Limb (tissue), 2 donors: ENCODE results near the gene SSR3.
"Not testable (repeated sequence)": the region's sequence is repeated elsewhere in the genome, so short reads cannot be mapped to it uniquely, and the experiment has no call there.

ENCODE experiments used
- DNase-seq, 2 donors: peaks; one replicate each; pipeline ENCODE4 v3.0.0-alpha.2; 2016; ENCODE audit errors: extremely low spot score in 2 of 2

SSR3 gene

DNA sequence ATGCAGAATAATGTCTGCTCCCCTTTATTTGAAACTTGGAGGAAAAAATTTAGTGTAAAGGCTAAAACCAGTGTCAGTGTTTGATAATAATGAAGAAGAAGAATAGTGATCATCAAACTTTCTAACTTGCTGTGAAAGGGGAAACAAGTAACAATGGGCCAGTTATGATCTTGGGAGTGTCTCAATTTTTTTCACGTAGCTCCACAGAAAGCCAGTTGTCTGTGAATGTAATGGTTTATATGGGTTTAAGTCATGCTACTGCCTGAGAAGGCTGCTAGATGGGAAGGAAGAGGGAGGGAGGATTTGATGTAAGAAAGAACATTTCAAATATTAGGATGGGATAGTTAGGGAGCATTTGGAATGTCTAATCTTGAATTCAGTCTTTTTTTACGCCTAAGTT is 21.1 kb upstream of the SSR3 start:
- no peak for DNase-seq

DNA sequence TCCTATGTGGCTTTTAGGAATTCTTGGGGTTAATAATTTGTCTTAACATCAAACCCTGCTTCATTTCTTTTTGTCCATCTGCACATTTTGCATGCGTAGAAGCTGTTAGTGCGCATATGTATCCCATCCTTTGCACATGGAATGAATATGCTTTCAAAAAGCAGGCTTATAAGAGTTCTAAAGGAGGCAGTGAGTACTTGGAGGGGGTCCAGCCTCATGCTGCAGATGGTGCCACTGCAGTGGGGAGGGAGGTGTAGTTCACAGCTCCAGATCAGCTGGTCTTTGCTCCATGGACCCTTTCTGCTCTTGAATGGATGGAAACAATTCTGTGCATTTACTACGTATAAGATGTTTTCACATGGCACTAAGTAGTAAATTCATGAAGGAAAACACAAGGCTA is 20.7 kb upstream of the SSR3 start:
- no peak for DNase-seq

DNA sequence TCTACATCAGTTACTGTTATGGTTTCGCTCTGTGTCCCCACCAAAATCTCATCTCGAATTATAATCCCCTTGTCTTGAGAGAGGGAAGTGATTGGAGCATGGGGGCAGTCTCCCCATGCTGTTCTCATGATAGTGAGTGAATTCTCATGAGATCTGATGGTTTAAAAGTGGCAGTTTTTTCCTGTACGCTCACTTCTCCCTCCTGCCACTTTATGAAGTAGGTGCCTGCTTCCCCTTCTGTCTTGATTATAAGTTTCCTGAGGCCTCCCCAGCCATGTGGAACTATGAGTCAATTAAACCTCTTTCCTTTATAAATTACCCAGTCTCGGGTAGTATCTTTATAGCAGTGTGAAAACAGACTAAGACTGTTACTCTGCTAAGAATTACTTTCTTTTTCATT is 15.0 kb upstream of the SSR3 start:
- not testable (repeated sequence) for DNase-seq

DNA sequence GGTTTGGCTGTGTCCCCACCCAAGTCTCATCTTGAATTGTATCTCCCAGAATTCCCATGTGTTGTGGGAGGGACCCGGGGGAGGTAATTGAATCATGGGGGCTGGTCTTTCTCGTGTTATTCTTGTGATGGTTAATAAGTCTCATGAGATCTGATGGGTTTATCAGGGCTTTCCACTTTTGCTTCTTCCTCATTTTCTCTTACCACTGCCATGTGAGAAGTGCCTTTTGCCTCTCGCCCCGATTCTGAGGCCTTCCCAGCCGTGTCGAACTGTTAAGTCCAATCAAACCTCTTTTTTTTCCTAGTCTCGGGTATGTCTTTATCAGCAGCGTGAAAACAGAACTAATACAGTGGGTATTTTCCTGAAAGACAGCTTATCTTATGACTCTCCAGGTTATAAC is 14.1 kb upstream of the SSR3 start:
- not testable (repeated sequence) for DNase-seq

DNA sequence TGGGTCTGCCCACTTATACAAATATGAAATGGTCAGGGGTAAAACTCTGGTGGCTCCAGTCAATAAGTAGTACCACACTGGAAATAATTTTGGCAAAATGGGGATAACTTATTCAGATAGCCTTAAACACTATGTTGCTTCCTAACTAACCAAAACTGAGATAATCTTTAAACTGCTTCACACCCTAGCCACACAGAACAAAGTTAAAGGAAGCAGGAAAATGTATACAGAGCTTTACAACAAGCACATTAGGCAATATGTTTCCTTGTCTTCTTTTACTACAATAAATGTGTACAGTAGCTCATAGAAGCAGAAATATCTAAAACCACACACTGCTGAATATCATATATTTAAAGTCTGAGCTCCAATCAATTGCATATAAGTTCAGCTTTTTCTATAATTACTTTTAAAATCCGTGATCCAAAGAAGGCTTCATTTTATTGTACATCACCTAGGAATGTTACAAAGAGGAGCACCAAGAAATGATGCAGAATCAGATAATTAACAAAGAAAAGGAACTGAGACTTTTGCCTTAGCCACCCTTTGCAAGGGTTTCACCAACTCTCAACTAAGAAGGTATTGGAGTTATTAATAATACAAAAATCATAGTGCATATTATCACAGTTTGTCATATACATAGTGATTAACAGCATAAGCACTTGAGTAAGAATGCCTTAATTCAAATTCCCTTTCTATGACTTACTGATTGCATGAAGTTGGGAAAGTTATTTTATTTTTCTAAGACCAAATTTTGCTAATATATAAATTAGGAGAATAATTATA is 9.2 kb upstream of the SSR3 start:
- DNase-seq, result no peak

DNA sequence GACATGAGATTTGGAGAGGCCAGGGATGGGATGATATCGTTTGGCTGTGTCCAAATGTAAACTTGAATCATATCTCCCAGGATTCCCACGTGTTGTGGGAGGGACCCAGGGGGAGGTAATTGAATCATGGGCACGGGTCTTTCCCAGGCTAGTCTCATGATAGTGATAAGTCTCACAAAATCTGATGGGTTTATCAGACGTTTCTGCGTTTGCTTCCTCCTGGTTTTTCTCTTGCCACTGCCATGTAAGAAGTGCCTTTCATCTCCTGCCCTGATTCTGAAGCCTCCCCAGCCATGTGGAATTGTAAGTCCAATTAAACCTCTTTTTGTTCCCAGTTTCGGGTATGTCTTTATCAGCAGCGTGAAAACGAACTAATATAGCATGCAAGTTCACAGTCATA is 7.6 kb upstream of the SSR3 start:
- not testable (repeated sequence) for DNase-seq

DNA sequence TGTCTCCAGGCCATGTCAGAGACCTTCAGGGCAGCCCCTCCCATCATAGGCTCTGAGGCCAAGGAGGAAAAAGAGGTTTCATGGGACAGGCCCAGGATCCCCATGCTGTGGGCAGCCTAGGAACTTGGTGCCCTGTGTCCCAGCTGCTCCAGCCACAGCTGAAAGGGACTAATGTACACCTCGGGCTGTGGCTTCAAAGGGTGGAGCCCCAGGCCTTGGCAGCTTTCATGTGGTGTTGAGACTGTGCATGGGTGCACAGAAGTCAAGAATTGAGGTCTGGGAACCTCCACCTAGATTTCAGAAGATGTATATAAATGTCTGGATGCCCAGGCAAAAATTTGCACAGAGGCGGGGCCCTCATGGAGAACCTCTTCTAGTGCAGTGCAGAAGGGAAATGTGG is 6.6 kb upstream of the SSR3 start:
- no peak for DNase-seq

DNA sequence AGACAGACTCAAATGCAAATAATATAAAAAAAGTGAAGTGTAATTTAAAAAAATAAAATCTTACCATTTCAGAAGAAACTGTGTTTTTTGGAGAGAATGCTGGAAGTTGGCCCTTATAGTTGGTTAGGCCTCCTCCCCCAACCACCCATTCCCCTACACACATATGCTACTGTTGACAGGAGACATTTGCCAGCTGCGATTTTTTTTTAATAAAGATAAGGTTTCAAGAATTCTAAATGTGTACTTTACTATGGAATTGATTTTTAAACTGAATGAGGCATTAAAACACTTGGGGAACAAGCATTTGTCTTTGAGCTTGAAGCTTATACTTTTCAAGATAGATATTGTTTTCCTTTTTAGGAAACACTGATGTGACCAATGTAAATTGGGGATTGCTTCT is 4.4 kb upstream of the SSR3 start:
- DNase-seq, result no peak

DNA sequence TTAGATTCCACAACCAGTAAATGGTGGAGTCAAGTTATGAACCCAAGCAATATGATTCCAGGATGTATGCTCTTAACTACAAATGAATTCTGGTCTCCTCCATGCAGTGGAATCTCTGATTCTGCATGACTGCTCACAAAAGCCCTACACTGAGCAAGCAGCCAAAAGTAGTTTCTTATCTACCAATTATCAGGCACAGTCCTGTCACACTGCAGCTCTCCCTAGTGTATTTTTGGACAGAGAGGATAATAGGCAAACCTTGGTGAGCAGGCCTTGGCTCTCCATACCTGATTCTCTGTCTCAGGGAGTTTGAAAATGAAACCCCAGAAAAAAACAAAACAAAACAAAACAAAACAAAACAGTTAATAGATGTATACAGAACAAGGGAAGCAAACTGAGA is 3.5 kb upstream of the SSR3 start:
- no peak for DNase-seq

DNA sequence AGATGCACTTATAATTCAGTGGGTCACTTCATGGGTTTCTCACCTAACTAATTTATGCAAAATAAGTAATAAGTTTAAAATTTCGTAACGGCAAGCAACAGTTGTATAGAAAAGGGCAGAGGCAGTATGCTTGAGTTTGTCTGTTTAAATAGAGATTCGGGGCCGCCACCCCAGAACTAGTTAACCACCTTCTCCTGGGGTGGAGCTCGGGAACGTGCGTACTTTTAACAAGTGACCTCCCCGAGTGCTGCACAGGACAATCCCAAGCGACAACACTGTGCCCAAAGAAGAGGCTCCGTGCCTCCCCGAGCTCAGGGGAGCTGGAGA is 439 bp downstream of the SSR3 start:
- no peak for DNase-seq

DNA sequence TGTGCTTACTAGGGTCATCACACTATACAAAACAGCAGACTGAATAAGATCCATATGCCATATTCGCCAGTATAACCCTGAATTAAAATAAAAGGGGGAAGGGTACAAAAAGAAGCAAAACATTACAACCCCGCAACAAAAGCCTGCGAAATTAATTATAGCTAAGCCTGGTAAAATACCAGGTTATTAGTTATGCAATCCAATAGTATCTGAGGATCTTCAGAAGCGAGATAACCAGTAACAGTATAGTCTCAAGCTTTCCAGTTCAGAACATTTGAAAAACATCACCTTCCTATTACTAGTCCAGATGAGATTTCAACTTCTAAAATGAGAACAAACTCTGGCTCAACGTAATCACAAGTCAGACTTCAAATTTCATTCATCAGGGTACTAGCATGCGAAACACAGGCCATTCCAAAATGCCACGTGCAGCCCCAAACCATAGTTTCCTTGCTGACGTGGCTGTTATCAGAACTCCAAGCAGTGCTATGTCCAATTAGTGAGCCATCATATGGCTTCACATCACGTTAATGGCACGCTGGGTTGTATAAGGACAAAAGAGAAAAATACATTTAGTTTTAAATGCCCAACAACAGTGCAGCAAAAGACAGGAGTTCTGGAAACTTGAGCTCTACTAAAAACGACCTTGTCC is 1.1 kb downstream of the SSR3 start:
- no peak for DNase-seq

DNA sequence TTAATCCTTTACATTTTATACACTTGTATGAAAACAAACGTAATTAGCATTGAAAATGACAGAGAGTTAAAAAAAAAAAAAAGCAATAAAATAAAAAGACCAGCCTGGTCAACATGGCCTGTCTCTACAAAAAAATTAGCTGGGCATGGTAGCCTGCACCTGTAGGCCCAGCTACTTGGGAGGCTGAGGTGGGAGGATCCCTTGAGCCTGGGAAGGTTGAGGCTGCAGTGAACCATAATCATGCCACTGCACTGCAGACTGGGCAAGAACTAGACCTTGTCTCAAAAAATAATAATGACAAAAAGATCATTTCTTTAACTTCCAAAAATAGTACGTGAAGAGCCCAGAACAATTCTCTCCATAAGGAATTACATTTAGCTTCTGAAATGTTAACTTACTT is 1.9 kb downstream of the SSR3 start:
- no peak for DNase-seq

DNA sequence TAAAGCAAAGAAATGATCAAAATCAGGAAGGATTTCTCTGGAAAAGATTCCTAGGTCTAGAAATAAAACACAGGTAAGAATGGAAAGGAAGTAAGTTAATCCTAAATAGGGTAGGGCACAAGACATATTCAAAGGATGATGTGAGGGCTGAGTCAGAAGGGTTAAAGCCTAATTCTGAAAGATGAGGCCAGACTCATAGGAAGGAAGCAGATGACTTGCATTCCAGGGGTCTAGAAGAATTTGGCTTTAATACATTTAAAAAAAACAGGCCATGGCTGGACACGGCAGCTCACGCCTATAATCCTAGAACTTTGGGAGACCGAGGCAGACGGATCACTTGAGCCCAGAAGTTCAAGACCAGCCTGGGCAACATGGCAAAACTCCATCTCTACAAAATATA is 3.2 kb downstream of the SSR3 start:
- DNase-seq, result no peak

DNA sequence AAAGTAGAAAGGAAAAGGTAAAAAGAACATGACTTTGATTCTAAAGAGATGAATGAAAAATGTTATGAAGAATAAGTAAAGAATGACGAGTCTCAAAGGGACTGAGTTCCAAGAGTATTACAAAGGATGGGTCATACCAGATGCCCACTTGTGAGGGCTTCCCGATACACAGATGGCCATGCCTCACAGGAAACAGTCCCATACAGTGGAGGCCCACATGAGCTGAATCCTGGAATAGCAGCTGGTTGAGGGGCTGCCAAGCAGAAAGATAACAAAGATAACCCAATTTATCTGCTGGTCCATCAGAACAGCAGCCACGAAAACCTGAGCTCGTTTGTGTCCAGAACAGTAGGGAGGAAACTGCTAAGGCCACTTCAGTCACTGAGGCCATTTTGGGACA is 3.7 kb downstream of the SSR3 start:
- DNase-seq, result no peak

DNA sequence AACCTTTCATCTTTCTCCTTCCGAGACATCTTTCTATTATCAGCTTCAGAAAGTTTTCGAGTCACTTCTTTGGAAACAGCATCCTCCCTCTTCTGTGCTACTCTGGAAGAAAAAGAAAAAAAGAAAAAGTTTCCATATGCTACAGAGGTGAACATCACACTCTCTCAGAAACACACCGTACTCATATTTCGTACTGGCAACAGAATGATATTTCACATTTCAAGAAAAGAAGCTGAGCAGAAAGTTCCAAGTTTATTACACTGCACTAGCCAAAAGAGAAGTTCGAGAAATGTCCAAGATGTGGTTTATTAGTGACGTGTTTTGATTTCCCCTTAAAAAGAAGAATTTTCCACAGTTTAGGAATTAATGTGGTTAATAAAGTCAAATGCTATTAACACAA is 6.0 kb downstream of the SSR3 start:
- DNase-seq, result peak in 1 of 2 donors; percentile 30

DNA sequence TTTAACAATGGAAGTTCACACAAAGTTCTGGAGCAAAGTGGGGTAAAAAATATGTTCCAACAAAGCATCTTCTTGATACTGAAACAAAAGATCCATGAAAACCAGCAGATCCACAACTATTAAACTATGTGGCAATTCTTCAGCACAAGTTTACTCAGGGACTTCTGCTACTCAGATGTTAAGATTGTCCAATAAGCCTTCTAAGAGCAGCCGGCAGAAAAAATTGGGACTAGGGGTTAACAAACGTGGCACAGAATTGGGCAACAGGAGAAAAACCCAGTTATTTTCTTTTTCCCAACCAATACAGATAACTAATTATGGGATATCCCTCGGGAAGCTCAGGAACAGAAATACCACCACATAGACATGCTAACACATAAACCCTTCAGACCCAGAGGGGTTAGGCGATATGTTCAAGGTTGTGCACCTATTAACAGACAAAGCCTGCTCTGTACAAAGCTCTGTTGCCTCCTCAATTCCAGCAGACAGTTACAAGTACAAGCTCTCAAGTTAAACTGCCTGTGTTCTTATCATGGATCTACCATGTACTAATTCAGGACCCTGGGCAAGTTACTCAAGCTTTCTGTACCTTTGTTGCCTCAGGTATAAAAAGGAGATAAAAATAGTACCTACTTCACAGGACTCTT is 6.8 kb downstream of the SSR3 start:
- no peak for DNase-seq

DNA sequence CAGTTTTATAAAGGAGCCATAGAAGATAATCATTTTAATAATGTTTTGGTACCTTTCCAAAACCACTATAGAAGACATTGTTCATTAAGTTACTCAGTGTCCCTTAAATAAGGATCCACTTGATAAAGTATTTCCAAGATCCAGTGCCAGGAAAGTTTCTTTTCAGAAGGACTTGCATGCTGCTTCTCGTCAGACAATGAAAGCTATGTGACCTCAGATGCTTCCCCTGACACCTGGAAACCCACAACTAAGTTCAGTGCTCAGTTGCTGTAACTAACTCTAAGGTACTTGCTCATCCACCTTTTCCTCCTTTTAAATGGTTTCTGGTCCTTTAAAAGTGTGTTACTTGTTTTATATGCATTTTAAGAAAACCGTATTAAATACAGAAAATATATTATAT is 7.3 kb downstream of the SSR3 start:
- DNase-seq, result no peak

DNA sequence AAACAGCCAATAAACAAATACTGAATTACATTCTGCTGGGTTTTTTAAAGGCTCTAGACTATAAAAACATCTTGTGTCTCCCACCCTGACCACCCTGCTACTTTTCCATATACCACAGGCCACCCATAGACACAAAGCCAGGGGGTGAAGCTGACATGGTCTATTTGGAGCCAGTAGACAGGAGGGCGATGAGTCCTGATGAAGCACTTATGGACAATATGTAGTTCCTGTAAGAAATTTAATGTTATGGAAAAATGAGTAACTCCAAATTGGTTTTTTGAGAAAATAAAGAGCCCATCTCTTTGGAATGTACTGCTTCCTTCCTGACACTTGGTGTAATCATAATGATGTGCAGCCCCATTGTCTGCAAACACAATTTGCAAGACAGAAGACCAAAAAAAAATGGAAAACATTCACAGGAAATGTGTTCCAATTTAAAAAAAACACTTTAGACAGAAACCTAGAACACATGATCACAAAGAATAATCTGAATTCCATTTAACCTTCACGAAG is 11.8 kb downstream of the SSR3 start:
- no peak for DNase-seq

DNA sequence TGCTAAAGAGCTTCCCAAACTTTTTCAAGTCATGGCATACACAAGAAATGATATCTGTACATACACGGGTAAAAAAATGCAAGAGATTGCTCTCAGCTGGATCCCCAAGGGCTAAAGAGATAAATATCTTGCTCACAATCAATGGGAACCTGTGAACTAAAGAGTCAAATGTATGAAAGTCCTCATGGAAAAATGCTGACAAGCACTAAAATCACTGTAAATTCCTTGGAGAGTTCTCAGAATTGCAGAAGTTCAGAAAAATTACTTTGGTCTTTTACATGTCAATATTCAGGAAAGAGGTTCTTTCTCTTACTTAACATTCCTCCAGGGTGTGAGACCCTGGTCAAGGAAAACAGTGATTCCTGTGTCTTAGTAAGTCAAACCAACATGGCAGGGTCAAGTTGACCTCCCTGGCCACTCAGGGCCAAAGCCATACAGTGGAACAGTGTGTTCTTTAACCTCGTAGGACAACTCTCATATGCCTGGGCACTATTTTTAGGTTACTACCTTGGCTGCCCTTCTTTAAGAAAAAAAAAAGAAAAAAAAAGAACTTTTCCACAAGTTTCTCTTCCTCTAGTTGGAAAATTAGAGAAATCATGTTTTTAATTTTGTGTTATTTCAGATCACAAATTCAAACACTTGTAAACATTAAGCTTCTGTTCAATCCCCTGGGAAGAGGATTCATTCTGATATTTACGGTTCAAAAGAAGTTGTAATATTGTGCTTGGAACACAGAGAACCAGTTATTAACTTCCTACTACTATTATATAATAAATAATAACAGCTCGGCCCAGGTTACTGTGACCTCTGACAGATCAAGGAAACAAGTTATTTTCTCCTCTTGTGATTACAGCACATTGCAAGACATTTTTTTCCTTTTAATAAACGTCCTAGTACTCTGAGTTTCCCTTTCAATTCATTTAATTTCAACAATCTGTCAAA is 12.5 kb downstream of the SSR3 start:
- no peak for DNase-seq

DNA sequence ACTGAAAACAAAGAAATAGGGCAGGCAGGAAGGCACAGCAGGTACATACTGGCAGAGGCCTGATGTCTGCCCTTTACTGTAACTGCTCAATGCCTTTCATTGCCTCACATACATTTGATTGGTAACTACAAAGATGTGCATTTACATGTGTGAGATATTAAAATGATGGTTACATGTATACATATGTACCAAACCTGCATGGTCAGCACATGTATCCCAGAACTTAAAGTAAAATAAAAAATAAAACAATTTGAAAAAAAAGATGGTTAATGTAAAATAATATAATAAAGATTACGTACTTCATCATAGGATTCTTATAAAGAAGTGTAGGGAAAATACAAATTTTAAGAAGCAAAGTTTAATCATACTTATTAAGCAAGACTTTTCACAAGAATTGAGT is 15.1 kb downstream of the SSR3 start:
- no peak for DNase-seq

DNA sequence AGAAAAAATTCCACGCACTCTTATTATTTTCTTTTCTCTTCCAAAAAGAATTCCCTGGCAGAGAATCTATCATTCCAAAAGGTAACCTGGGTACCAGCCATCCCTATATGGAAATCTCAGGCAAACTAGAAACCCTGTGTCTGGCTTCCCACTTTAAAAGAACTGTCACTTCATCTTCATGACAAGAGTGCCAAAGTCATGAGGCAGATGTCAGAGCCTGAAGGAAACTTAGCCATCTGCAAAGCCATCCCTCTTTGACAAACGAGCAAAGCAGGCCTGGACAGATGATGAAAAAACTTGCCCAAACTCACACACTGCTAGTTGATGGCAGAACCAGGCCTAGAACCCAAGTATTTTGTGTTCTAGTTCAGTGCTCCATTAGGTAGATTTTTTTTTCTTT is 15.9 kb downstream of the SSR3 start:
- no peak for DNase-seq
